22Rv1 (cell line): ENCODE data around the gene ZNF438.

Experiments used
- CTCF ChIP-seq: fragments of 450-650 bp; IDR thresholded peaks from 2 replicates; pipeline ENCODE4 v1.5.1; 2017; ENCODE audit warnings: mild to moderate bottlenecking
- ZFX ChIP-seq: fragments of 450-650 bp; IDR thresholded peaks from 2 replicates; pipeline ENCODE4 v1.6.1; 2017; ENCODE audit warnings: antibody characterized with exemption, borderline replicate concordance

- TF ChIP-seq CTCF (no peak), ZFX (no peak)
Measured at GRCh38 chr10:30842185-30842584, 189.5 kb downstream of the ZNF438 start.
